ENCODE results near the gene PRMT3. TPM values are rescaled to one million over a fixed set of nuclear protein-coding genes. Genes with fewer than 3 reads are reported as not detected.

Gene PRMT3
- total RNA-seq, 1 donor from 2014 or later: 12.5 TPM

- no peak for DNase-seq (ENCODE audit: low read depth)
- H3K4me3 ChIP-seq (ENCODE audit: low read depth, low read length): no peak overlapping the region
- no peak for TF ChIP-seq CTCF (conservative IDR thresholded peaks at IDR 0.05; ENCODE audit: low read depth, low read length)
These were observed 66.3 kb downstream of the PRMT3 start for GRCh38 chr11:20453657-20454316.

- no peak for DNase-seq (ENCODE audit: low read depth)
- H3K4me3 ChIP-seq (ENCODE audit: low read depth, low read length): no peak overlapping the region
- no peak for TF ChIP-seq CTCF (conservative IDR thresholded peaks at IDR 0.05; ENCODE audit: low read depth, low read length)
These were observed 69.7 kb downstream of the PRMT3 start for GRCh38 chr11:20457001-20457799.

- no peak for DNase-seq (ENCODE audit: low read depth)
- TF ChIP-seq CTCF (conservative IDR thresholded peaks at IDR 0.05; ENCODE audit: low read depth, low read length): no peak
- no peak overlapping the region for H3K4me3 ChIP-seq (ENCODE audit: low read depth, low read length)
These were observed 70.6 kb downstream of the PRMT3 start for GRCh38 chr11:20457934-20458680.

GRCh38 chr11:20458905-20459632 lies 71.6 kb downstream of the PRMT3 start:
- no peak for DNase-seq (ENCODE audit: low read depth)
- TF ChIP-seq CTCF (conservative IDR thresholded peaks at IDR 0.05; ENCODE audit: low read depth, low read length): no peak
- H3K4me3 ChIP-seq (ENCODE audit: low read depth, low read length): no peak overlapping the region

- no peak for TF ChIP-seq CTCF (conservative IDR thresholded peaks at IDR 0.05; ENCODE audit: low read depth, low read length)
- DNase-seq (ENCODE audit: low read depth): no peak
- no peak overlapping the region for H3K4me3 ChIP-seq (ENCODE audit: low read depth, low read length)
These were observed 72.3 kb downstream of the PRMT3 start for GRCh38 chr11:20459865-20460264.

- no peak for TF ChIP-seq CTCF (conservative IDR thresholded peaks at IDR 0.05; ENCODE audit: low read depth, low read length)
- H3K4me3 ChIP-seq (ENCODE audit: low read depth, low read length): no peak overlapping the region
- DNase-seq (ENCODE audit: low read depth): no peak
These were observed 77.0 kb downstream of the PRMT3 start for GRCh38 chr11:20464518-20464917.
